Neural cell (in vitro differentiated cells): Measurements from ENCODE around the gene HERC3. TPM values are rescaled to one million over a fixed set of nuclear protein-coding genes. Genes with fewer than 3 reads are reported as not detected.

Experiments used
- H2AFZ ChIP-seq: fragments of 200-600, 300-800 bp; sonication (generic), shearing (Covaris generic); 2 replicates; pipeline ENCODE4 v1.6.0; 2014; ENCODE audit warnings: low read depth, mild to moderate bottlenecking, antibody characterized with exemption, low read length, moderate library complexity
- H3F3A ChIP-seq: fragments of 200-600 bp; shearing (Covaris generic); 2 replicates; pipeline ENCODE4 v1.6.1; 2016; ENCODE audit warnings: mild to moderate bottlenecking, moderate library complexity, mixed read lengths, antibody characterized with exemption, low read length; ENCODE audit not compliant: insufficient read depth, poor library complexity, severe bottlenecking
- H3K27ac ChIP-seq: fragments of 200-600, 300-800 bp; sonication (generic), shearing (Covaris generic); 2 replicates; pipeline ENCODE4 v1.5.1; 2014; ENCODE audit warnings: mild to moderate bottlenecking, low read length, moderate library complexity
- H3K27me3 ChIP-seq: fragments of 300-800, 200-600 bp; sonication (generic), shearing (Covaris generic); 2 replicates; pipeline ENCODE4 v1.6.0; 2014; ENCODE audit warnings: mild to moderate bottlenecking, low read depth, low read length, moderate library complexity; ENCODE audit not compliant: insufficient read depth
- H3K36me3 ChIP-seq: fragments of 300-800, 200-600 bp; sonication (generic), shearing (Covaris generic); 2 replicates; pipeline ENCODE4 v1.5.1; 2014; ENCODE audit warnings: mild to moderate bottlenecking, antibody characterized with exemption, low read length, moderate library complexity; ENCODE audit not compliant: insufficient read depth
- H3K4me2 ChIP-seq: fragments of 300-800, 200-600 bp; sonication (generic), shearing (Covaris generic); 2 replicates; pipeline ENCODE4 v1.6.0; 2014; ENCODE audit warnings: mild to moderate bottlenecking, low read length
- H3K4me3 ChIP-seq: fragments of 300-800, 200-600 bp; sonication (generic), shearing (Covaris generic); 2 replicates; pipeline ENCODE4 v1.5.1; 2014; ENCODE audit warnings: mild to moderate bottlenecking, low read length, moderate library complexity
- H3K79me2 ChIP-seq: fragments of 200-600 bp; shearing (Covaris generic); replicated peaks from 2 replicates; pipeline ENCODE4 v1.6.0; 2014; ENCODE audit warnings: mild to moderate bottlenecking, low read length, moderate library complexity; ENCODE audit not compliant: insufficient read depth
- H3K9ac ChIP-seq: fragments of 300-800, 200-600 bp; sonication (generic), shearing (Covaris generic); 2 replicates; pipeline ENCODE4 v1.6.1; 2016; ENCODE audit warnings: mild to moderate bottlenecking, low read length, mixed read lengths
- H3K9me2 ChIP-seq: fragments of 200-600 bp; shearing (Covaris generic); 2 replicates; pipeline ENCODE4 v1.6.1; 2016; ENCODE audit warnings: mild to moderate bottlenecking, low read length, mixed read lengths; ENCODE audit not compliant: insufficient read depth
- H3K9me3 ChIP-seq: fragments of 200-600, 300-800 bp; sonication (generic), shearing (Covaris generic); 2 replicates; pipeline ENCODE4 v1.6.1; 2016; ENCODE audit warnings: mild to moderate bottlenecking, mixed run types, low read length, moderate library complexity, mixed read lengths
- H4K20me1 ChIP-seq: fragments of 200-600 bp; shearing (Covaris generic); 2 replicates; pipeline ENCODE4 v1.6.1; 2016; ENCODE audit warnings: mild to moderate bottlenecking, mixed run types; ENCODE audit not compliant: insufficient read depth
- CTCF ChIP-seq: fragments of 450-650 bp; IDR thresholded peaks from 2 replicates; pipeline ENCODE4 v1.5.1; 2014; ENCODE audit warnings: antibody characterized with exemption, mild to moderate bottlenecking, moderate library complexity; ENCODE audit not compliant: poor library complexity, severe bottlenecking
- EP300 ChIP-seq: fragments of 450-650 bp; conservative IDR thresholded peaks from 2 replicates; pipeline ENCODE4 v1.6.1; 2014; ENCODE audit warnings: antibody characterized with exemption, mild to moderate bottlenecking, moderate library complexity; ENCODE audit not compliant: poor library complexity, severe bottlenecking
- EZH2 ChIP-seq: fragments of 200-600, 300-800 bp; shearing (Covaris generic), sonication (generic); IDR thresholded peaks from 2 replicates; pipeline ENCODE4 v1.6.1; 2014; ENCODE audit warnings: antibody characterized with exemption, low read length, borderline replicate concordance, mild to moderate bottlenecking; ENCODE audit not compliant: insufficient read depth, poor library complexity, severe bottlenecking
- MXI1 ChIP-seq: fragments of 450-650 bp; conservative IDR thresholded peaks from 2 replicates; pipeline ENCODE4 v1.6.1; 2014; ENCODE audit warnings: antibody characterized with exemption, mild to moderate bottlenecking; ENCODE audit not compliant: poor library complexity, severe bottlenecking
- POLR2AphosphoS5 ChIP-seq: IDR thresholded peaks from 2 replicates; pipeline ENCODE4 v1.6.1; 2012
- RAD21 ChIP-seq: fragments of 450-650 bp; conservative IDR thresholded peaks from 2 replicates; pipeline ENCODE4 v1.6.1; 2014; ENCODE audit warnings: antibody characterized with exemption, mild to moderate bottlenecking, moderate library complexity
- REST ChIP-seq: IDR thresholded peaks from 2 replicates; pipeline ENCODE4 v1.6.1; 2012; ENCODE audit warnings: borderline replicate concordance
- SMC3 ChIP-seq: fragments of 450-650 bp; conservative IDR thresholded peaks from 2 replicates; pipeline ENCODE4 v1.6.1; 2014; ENCODE audit warnings: antibody characterized with exemption, mild to moderate bottlenecking, moderate library complexity; ENCODE audit not compliant: poor library complexity
- TAF1 ChIP-seq: IDR thresholded peaks from 2 replicates; pipeline ENCODE4 v1.6.1; 2012; ENCODE audit warnings: low read depth
- polyA plus RNA-seq: library from polyadenylated mRNA; depleted of rRNA; stranded (reverse); fragments of >200 nt; gene quantifications from 2 replicates; pipeline ENCODE4 v1.2.3, GENCODE V29; 2014

Gene HERC3
- polyA plus RNA-seq, 1 donor from 2014 or later, result 49.2 TPM

GRCh38 chr4:88706574-88706973 lies 114.3 kb downstream of the HERC3 start:
- TF ChIP-seq EP300 (no peak), CTCF (peak; percentile 78), SMC3 (peak; percentile 84), RAD21 (peak; percentile 80)
- H3K27ac ChIP-seq, result peak overlapping the region; percentile 76
- peaks cover 22% of the 10 kb centered on the region for H3K36me3 ChIP-seq
- no peaks in the 10 kb centered on the region for H4K20me1 ChIP-seq
- no peak overlapping the region for H3K4me3 ChIP-seq
- H3K4me2 ChIP-seq, result no peak overlapping the region
- no peak overlapping the region for H2AFZ ChIP-seq
- H3K9ac ChIP-seq, result no peak overlapping the region
- no peaks in the 10 kb centered on the region for H3K9me2 ChIP-seq
- no peaks in the 10 kb centered on the region for H3K27me3 ChIP-seq
- no peaks in the 10 kb centered on the region for H3K9me3 ChIP-seq
- H3K79me2 ChIP-seq, result no peaks in the 10 kb centered on the region
- no peaks in the 10 kb centered on the region for H3F3A ChIP-seq

GRCh38 chr4:88709989-88710388 lies 117.7 kb downstream of the HERC3 start:
- Histone ChIP-seq H3K79me2 (no peaks in the 10 kb centered on the region), H3K9me3 (no peaks in the 10 kb centered on the region), H3K9me2 (no peaks in the 10 kb centered on the region), H3K9ac (no peak overlapping the region), H3F3A (no peaks in the 10 kb centered on the region), H4K20me1 (no peaks in the 10 kb centered on the region), H2AFZ (no peak overlapping the region), H3K36me3 (peaks cover 24% of the 10 kb centered on the region), H3K4me2 (no peak overlapping the region), H3K4me3 (no peak overlapping the region), H3K27ac (no peak overlapping the region), H3K27me3 (no peaks in the 10 kb centered on the region)
- TF ChIP-seq MXI1 (no peak), EP300 (no peak), CTCF (no peak), EZH2 (no peak), TAF1 (no peak), SMC3 (no peak), RAD21 (no peak), POLR2AphosphoS5 (no peak), REST (no peak)
